Endothelial cell of umbilical vein (primary cell): ENCODE results near the gene ESRRA. TPM values are rescaled to one million over a fixed set of nuclear protein-coding genes. Genes with fewer than 3 reads are reported as not detected.

Experiments used
- BruUV-seq: library from RNA; stranded (reverse); fragments of 400-500 nt; replicated peaks from 2 replicates; lab custom pipeline; 2021; lab: Mats Ljungman, UMichigan
- CTCF ChIA-PET: fragments of 300-600, 350-600 bp; sonication (Branson Sonifier 250); formaldehyde crosslinking; loops from one replicate; lab custom pipeline; 2021; ENCODE audit warnings: antibody characterized with exemption, inconsistent platforms; lab: Charles Lee
- POLR2A ChIA-PET: fragments of 300-600, 350-600 bp; sonication (Branson Sonifier 250); formaldehyde crosslinking; loops from one replicate; lab custom pipeline; 2021; ENCODE audit warnings: antibody characterized with exemption, inconsistent platforms; lab: Charles Lee
- DNase-seq: peaks from one replicate; pipeline ENCODE4 v3.0.0-alpha.2; 2011; ENCODE audit warnings: low read depth, low spot score
- FAIRE-seq: peaks from 2 replicates; lab custom pipeline; 2011; peaks lifted over from hg19 to GRCh38; lab: Jason Lieb, UNC
- H2AFZ ChIP-seq: 2 replicates; pipeline ENCODE4 v1.6.0; 2012; ENCODE audit warnings: low read depth, low read length, control low read depth, inconsistent platforms
- H3K27ac ChIP-seq: 2 replicates; pipeline ENCODE4 v1.5.1; 2011; ENCODE audit warnings: low read depth, mild to moderate bottlenecking, control low read depth, low read length, moderate library complexity; ENCODE audit not compliant: insufficient read depth
- H3K27me3 ChIP-seq, 2 experiments: 2 replicates each; pipeline versions ENCODE4 v1.6.0 to v1.6.1; 2011; ENCODE audit warnings: low read length in 2 of 2, mixed read lengths in 1 of 2; ENCODE audit not compliant: control insufficient read depth in 2 of 2, insufficient read depth in 2 of 2
- H3K36me3 ChIP-seq, 2 experiments: 2 replicates in 1 of 2; 3 replicates in 1 of 2; pipeline ENCODE4 v1.5.1; 2011; ENCODE audit warnings: low read length in 2 of 2, mild to moderate bottlenecking in 1 of 2, moderate library complexity in 1 of 2; ENCODE audit not compliant: control insufficient read depth in 2 of 2, insufficient read depth in 2 of 2; ENCODE audit errors: extremely low read depth in 1 of 2
- H3K4me1 ChIP-seq: 3 replicates; pipeline ENCODE4 v1.5.1; 2011; ENCODE audit warnings: mild to moderate bottlenecking, low read length; ENCODE audit not compliant: control insufficient read depth, insufficient read depth; ENCODE audit errors: extremely low read depth
- H3K4me2 ChIP-seq: 2 replicates; pipeline ENCODE4 v1.6.1; 2011; ENCODE audit warnings: low read length, control low read depth, mixed read lengths; ENCODE audit not compliant: insufficient read depth
- H3K4me3 ChIP-seq, 3 experiments: fragments of 200-600 bp in 1 of 3; sonication (generic), shearing (Covaris generic) in 1 of 3; replicated peaks in 1 of 3; 2 replicates each; pipeline ENCODE4 v1.5.1; 2011 to 2016; ENCODE audit warnings: control low read depth in 3 of 3, low read length in 3 of 3, mild to moderate bottlenecking in 2 of 3, inconsistent platforms in 1 of 3, low read depth in 1 of 3, moderate library complexity in 1 of 3; ENCODE audit not compliant: insufficient read depth in 1 of 3
- H3K79me2 ChIP-seq: 2 replicates; pipeline ENCODE4 v1.6.0; 2012; ENCODE audit warnings: low read length, inconsistent platforms; ENCODE audit not compliant: control insufficient read depth, insufficient read depth
- H3K9ac ChIP-seq: replicated peaks from 2 replicates; pipeline ENCODE3; 2011; ENCODE audit warnings: low read length, control low read depth; ENCODE audit not compliant: insufficient read depth; ENCODE audit errors: extremely low read depth
- H3K9me1 ChIP-seq: replicated peaks from 3 replicates; pipeline ENCODE4 v1.6.0; 2011; ENCODE audit warnings: mild to moderate bottlenecking, low read length; ENCODE audit not compliant: control insufficient read depth, insufficient read depth; ENCODE audit errors: extremely low read depth
- H3K9me3 ChIP-seq: replicated peaks from 2 replicates; pipeline ENCODE4 v1.5.1; 2012; ENCODE audit warnings: low read length, inconsistent platforms; ENCODE audit not compliant: control insufficient read depth, insufficient read depth
- H4K20me1 ChIP-seq: replicated peaks from 2 replicates; pipeline ENCODE3; 2011; ENCODE audit warnings: mild to moderate bottlenecking, low read length; ENCODE audit not compliant: control insufficient read depth, insufficient read depth; ENCODE audit errors: extremely low read depth
- CTCF ChIP-seq, 2 donors: IDR thresholded peaks; 1 replicate in 1 of 2; 2 replicates in 1 of 2; pipeline ENCODE4 v1.5.1; 2011; ENCODE audit warnings: low read length in 2 of 2, mild to moderate bottlenecking in 2 of 2, moderate library complexity in 2 of 2, control low read depth in 1 of 2, inconsistent platforms in 1 of 2, low read depth in 1 of 2; ENCODE audit not compliant: insufficient read depth in 1 of 2; ENCODE audit errors: extremely low read depth in 1 of 2
- EZH2 ChIP-seq: IDR thresholded peaks from 2 replicates; pipeline ENCODE4 v1.6.1; 2012; ENCODE audit warnings: borderline replicate concordance, low read depth, mild to moderate bottlenecking, moderate library complexity, low read length, inconsistent platforms; ENCODE audit not compliant: severe bottlenecking
- FOS ChIP-seq: IDR thresholded peaks from 2 replicates; pipeline ENCODE4 v1.6.1; 2011; ENCODE audit warnings: mild to moderate bottlenecking, low read length, moderate library complexity, borderline replicate concordance; ENCODE audit not compliant: insufficient read depth
- GATA2 ChIP-seq: IDR thresholded peaks from 2 replicates; pipeline ENCODE4 v1.7.0; 2011; ENCODE audit warnings: low read depth, mild to moderate bottlenecking, moderate library complexity, mixed read lengths, low read length; ENCODE audit not compliant: insufficient read length, insufficient read depth
- JUN ChIP-seq: IDR thresholded peaks from 2 replicates; pipeline ENCODE4 v1.6.1; 2011; ENCODE audit warnings: borderline replicate concordance, low read depth; ENCODE audit not compliant: insufficient read length, insufficient read depth
- MAX ChIP-seq: IDR thresholded peaks from 2 replicates; pipeline ENCODE4 v1.6.1; 2011; ENCODE audit not compliant: insufficient read depth, insufficient read length
- MYC ChIP-seq: IDR thresholded peaks from one replicate; pipeline ENCODE4 v1.6.1; 2011; ENCODE audit warnings: mild to moderate bottlenecking, low read depth, low read length
- POLR2A ChIP-seq: IDR thresholded peaks from 2 replicates; pipeline ENCODE4 v1.6.1; 2012; ENCODE audit warnings: low read depth, mild to moderate bottlenecking, control low read depth, low read length
- POLR2AphosphoS5 ChIP-seq: IDR thresholded peaks from 2 replicates; pipeline ENCODE4 v1.6.1; 2012; ENCODE audit warnings: low read depth, mild to moderate bottlenecking, control low read depth, low read length, moderate library complexity; ENCODE audit not compliant: insufficient read depth
- dilution Hi-C: fragments of 300-500 bp; cut with MboI; formaldehyde crosslinking; loops from one replicate; pipeline ENCODE4 v1.15.0; 2019; ENCODE audit warnings: low sequenced_read_pairs; ENCODE audit not compliant: extremely low pct_ligation_motif_present
- intact Hi-C: fragments of 100-400 bp; cut with micrococcal nuclease; formaldehyde crosslinking; loops from one replicate; pipeline ENCODE4 v1.10.0; 2022
- polyA plus RNA-seq, 4 experiments: library from polyadenylated mRNA; depleted of rRNA in 3 of 4; stranded (reverse) in 3 of 4; unstranded in 1 of 4; fragments of >200 nt; gene quantifications; 2 replicates each; pipeline versions ENCODE4 v1.2.1 to v1.2.3, GENCODE V29; 2011 to 2012; ENCODE audit warnings: missing spikeins in 1 of 4
- total RNA-seq: library from RNA; stranded (reverse); gene quantifications from 2 replicates; pipeline ENCODE4 v1.2.3, GENCODE V29; 2021

ESRRA gene
- total and polyA plus RNA-seq, 2 donors (not counting 3 experiments of a cell fraction or from before 2014, with no cell fraction given): 17.2 to 37.4 TPM

- no TSS peak for BruUV-seq
- peaks cover 5 to 24% of the 10 kb centered on the region in 2 experiments for H3K36me3 ChIP-seq
- no peaks in the 10 kb centered on the region for H3K27me3 ChIP-seq
- FAIRE-seq: no peak
- no peak overlapping the region for H2AFZ ChIP-seq
- no peak for TF ChIP-seq GATA2
- TF ChIP-seq POLR2AphosphoS5: no peak
- no peak for TF ChIP-seq JUN
- no peak for TF ChIP-seq FOS
- no peak for TF ChIP-seq POLR2A
- TF ChIP-seq MAX: no peak
- TF ChIP-seq EZH2: no peak
- no peak for TF ChIP-seq MYC
- TF ChIP-seq CTCF (IDR thresholded peaks at IDR 0.05; ENCODE audit: extremely low read depth in 1 of 2, insufficient read depth in 1 of 2, low read depth in 1 of 2, low read length in 2 of 2): no peak
- ChIA-PET POLR2A (no interaction called here), CTCF (no interaction called here)
- intact Hi-C loops (no loop called here), dilution Hi-C loops (no loop called here)
- no peak overlapping the region for H3K27ac ChIP-seq
- no peak for DNase-seq
- peaks cover 10% of the 10 kb centered on the region for H3K79me2 ChIP-seq
- H3K4me3 ChIP-seq: no peak overlapping the region
- H3K9me1 ChIP-seq: no peaks in the 10 kb centered on the region
- H3K4me1 ChIP-seq: peaks cover 16% of the 10 kb centered on the region
- no peak overlapping the region for H3K9ac ChIP-seq
- H3K9me3 ChIP-seq: no peaks in the 10 kb centered on the region
- H4K20me1 ChIP-seq: no peaks in the 10 kb centered on the region
- H3K4me2 ChIP-seq: no peak overlapping the region
These were observed 57.0 kb downstream of the ESRRA start for GRCh38 chr11:64362339-64362738.
